ENCODE results near the gene CFAP74. TPM values are rescaled to one million over a fixed set of nuclear protein-coding genes. Genes with fewer than 3 reads are reported as not detected.

CFAP74 gene
- total RNA-seq, 4 donors from 2014 or later, result not detected

DNA sequence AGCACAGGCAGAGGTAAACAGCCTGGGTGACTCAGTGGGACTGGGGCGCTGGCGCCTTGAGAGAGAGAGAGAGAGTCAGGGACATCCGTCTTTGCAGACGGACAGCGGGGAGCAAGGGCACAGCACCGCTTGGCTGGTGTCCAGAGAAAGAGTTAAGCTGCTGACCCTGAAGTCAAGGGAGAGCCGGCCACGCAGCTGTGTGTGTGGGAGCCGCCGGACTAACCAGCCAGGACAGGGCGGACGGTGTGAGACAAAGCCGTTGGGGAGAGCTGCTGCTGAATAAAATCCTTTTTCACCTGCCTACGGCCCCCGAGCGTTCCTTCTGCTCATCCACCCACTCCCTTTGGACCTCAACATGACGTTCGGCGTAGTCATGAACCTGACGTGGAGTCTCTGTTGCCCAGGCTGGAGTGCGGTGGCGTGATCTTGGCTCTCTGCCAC lies 14.5 kb downstream of the CFAP74 start:
- no peaks in the 10 kb centered on the region for H3K36me3 ChIP-seq
- TF ChIP-seq, protein P1, sequence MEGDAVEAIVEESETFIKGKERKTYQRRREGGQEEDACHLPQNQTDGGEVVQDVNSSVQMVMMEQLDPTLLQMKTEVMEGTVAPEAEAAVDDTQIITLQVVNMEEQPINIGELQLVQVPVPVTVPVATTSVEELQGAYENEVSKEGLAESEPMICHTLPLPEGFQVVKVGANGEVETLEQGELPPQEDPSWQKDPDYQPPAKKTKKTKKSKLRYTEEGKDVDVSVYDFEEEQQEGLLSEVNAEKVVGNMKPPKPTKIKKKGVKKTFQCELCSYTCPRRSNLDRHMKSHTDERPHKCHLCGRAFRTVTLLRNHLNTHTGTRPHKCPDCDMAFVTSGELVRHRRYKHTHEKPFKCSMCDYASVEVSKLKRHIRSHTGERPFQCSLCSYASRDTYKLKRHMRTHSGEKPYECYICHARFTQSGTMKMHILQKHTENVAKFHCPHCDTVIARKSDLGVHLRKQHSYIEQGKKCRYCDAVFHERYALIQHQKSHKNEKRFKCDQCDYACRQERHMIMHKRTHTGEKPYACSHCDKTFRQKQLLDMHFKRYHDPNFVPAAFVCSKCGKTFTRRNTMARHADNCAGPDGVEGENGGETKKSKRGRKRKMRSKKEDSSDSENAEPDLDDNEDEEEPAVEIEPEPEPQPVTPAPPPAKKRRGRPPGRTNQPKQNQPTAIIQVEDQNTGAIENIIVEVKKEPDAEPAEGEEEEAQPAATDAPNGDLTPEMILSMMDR (IDR thresholded peaks at IDR 0.05), result no peak
- TF ChIP-seq EP300 (IDR thresholded peaks at IDR 0.05; ENCODE audit: low read depth) (no peak), POLR2A (IDR thresholded peaks at IDR 0.05) (no peak), POLR2AphosphoS5 (IDR thresholded peaks at IDR 0.05) (no peak)
- no peak for DNase-seq
- peak overlapping the region in 2 of 4 donors; percentile 47 to 51 for H3K27ac ChIP-seq
- H3K4me1 ChIP-seq, result no peaks in the 10 kb centered on the region
- H3K4me3 ChIP-seq, result no peak overlapping the region
- WGBS, 2 donors (ENCODE audit: low coverage in 1 of 2), result 61 to 70% methylated on average over 3 to 22 of the region's 22 CpGs
- H3K27me3 ChIP-seq, result peaks cover 30% of the 10 kb centered on the region
- in situ Hi-C loops (cut with MboI; ENCODE audit: low pct_ligation_motif_present in 1 of 4, low pct_unique_long_range_greater_than_20kb in 1 of 4, low sequenced_read_pairs in 3 of 4) (no loop called here), intact Hi-C loops (cut with DNase I; ENCODE audit: low total_unique reads) (no loop called here)
- H3K9me3 ChIP-seq, result no peaks in the 10 kb centered on the region

DNA sequence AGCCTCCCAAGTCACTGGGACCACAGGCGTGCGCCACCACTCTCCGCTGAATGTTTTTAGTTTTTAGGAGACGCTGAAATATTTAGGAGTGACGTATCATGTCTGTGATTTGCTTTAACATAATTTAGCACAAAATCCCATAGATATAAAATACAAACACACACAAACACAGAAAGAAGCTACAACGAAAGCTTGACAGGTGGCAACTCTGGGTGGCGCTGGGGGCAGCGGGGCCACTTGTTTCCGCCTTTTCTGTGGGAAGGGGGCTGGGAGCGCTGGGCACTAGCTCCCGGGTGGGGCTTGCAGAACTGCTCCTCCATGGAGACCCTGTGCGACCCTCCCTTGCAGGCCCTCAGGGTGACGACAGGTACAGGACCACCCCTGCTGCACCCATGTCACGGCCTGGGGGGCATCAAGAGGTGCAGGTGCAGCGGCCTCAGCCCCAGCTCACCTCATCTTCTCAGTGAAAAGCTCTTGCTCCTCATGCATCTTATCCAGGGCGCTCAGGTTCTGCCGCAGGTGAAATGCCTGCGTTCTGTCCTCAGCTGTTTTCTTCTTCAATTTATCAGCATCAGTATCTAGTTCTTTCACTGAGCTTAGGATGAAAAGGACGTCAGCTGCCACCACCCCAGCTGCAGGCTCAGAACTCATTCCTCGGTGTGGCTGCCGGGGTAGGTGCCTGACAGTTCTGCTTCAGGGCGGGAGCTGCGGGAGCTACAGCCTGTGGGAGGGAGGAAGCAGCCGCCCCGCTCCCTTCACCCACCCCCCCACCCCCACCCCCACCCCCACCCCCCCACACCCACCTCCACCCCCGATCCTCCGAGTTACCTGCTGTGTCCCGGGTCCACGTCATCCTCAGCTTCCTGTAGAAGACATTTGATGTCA lies 15.3 kb downstream of the CFAP74 start:
- Histone ChIP-seq H3K4me1 (no peaks in the 10 kb centered on the region), H3K27ac (no peak overlapping the region), H3K4me3 (no peak overlapping the region), H3K36me3 (no peaks in the 10 kb centered on the region), H3K27me3 (peaks cover 26% of the 10 kb centered on the region), H3K9me3 (no peaks in the 10 kb centered on the region)
- intact Hi-C loops (cut with DNase I; ENCODE audit: low total_unique reads), result no loop called here
- in situ Hi-C loops (cut with MboI; ENCODE audit: low pct_ligation_motif_present in 1 of 4, low pct_unique_long_range_greater_than_20kb in 1 of 4, low sequenced_read_pairs in 3 of 4), result no loop called here
- no peak for DNase-seq
- TF ChIP-seq POLR2A (IDR thresholded peaks at IDR 0.05), result no peak
- no peak for TF ChIP-seq EP300 (IDR thresholded peaks at IDR 0.05; ENCODE audit: low read depth)
- no peak for TF ChIP-seq POLR2AphosphoS5 (IDR thresholded peaks at IDR 0.05)
- TF ChIP-seq, protein P1 (IDR thresholded peaks at IDR 0.05), result no peak
- WGBS, 2 donors (ENCODE audit: low coverage in 1 of 2), result 60 to 93% methylated on average over 6 to 27 of the region's 29 CpGs

DNA sequence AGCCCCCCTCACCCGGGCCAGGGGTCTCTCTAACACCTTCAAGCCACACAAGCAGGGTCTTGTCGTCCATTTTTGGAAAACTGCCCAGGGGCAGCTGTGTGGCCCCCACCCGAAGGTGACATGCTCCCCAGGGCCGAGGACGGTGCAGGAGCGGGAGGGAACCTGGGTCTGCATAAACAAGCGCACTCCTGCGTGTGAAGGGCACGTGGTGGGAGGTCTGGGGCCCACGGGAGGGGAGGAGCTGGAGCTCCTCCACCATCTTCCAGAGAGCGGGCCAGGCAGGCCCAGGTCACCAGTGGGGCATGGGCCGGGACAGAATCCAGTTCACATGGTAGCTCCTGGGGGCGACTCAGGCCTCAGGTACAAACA lies 16.5 kb downstream of the CFAP74 start:
- intact Hi-C loops (cut with DNase I; ENCODE audit: low total_unique reads), result no loop called here
- 78% methylated on average over 6 of the region's 13 CpGs; no CpG with 5 or more reads in 1 of the 2 donors for WGBS, 2 donors (ENCODE audit: low coverage in 1 of 2)
- TF ChIP-seq EP300 (IDR thresholded peaks at IDR 0.05; ENCODE audit: low read depth), result no peak
- no peak for TF ChIP-seq POLR2A (IDR thresholded peaks at IDR 0.05)
- TF ChIP-seq, protein P1 (IDR thresholded peaks at IDR 0.05), result no peak
- TF ChIP-seq POLR2AphosphoS5 (IDR thresholded peaks at IDR 0.05), result no peak
- H3K9me3 ChIP-seq, result no peaks in the 10 kb centered on the region
- no peaks in the 10 kb centered on the region for H3K4me1 ChIP-seq
- H3K36me3 ChIP-seq, result no peaks in the 10 kb centered on the region
- DNase-seq, result no peak
- no peak overlapping the region for H3K4me3 ChIP-seq
- peaks cover 26% of the 10 kb centered on the region for H3K27me3 ChIP-seq
- in situ Hi-C loops (cut with MboI; ENCODE audit: low pct_ligation_motif_present in 1 of 4, low pct_unique_long_range_greater_than_20kb in 1 of 4, low sequenced_read_pairs in 3 of 4), result no loop called here
- no peak overlapping the region for H3K27ac ChIP-seq

DNA sequence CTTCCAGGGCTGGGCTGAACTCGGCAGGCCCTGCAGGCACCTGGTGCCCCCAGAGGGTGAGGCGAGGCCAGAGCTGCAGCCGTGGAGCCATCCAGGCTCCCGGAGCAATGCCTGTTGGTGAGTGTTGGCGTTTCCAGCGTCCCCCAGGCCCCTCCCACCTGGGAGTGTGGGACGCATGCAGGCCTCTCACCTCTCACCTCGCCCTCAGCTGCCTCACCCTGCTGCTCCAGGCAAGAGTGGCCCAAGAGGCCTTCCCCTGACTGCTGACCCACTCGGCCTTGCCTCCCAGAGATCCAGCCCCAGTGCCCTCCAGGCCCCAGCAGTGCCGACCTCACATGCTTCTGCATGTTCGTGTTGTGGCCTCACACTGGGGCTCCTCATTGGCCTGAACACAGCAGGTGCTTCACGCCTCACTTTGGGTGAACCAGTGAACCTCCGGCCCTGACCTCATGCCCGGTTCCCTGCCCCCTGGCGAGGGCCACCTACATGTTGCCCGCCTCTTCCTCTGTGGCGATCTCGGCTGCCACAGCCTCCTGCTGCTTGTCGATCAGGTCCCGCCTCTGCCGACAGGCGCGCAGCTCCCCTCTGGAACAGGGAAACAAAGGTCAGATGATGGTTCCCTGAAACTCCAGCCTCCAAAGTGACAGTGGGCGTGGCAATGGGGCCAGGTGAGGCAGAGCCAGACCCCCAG lies 17.0 kb downstream of the CFAP74 start:
- no peak for DNase-seq
- WGBS, 2 donors (ENCODE audit: low coverage in 1 of 2), result 76% methylated on average over 23 of the region's 24 CpGs; no CpG with 5 or more reads in 1 of the 2 donors
- no peaks in the 10 kb centered on the region for H3K9me3 ChIP-seq
- in situ Hi-C loops (cut with MboI; ENCODE audit: low pct_ligation_motif_present in 1 of 4, low pct_unique_long_range_greater_than_20kb in 1 of 4, low sequenced_read_pairs in 3 of 4), result no loop called here
- H3K27me3 ChIP-seq, result peaks cover 26% of the 10 kb centered on the region
- no peak for TF ChIP-seq POLR2A (IDR thresholded peaks at IDR 0.05)
- TF ChIP-seq, protein P1 (IDR thresholded peaks at IDR 0.05), result no peak
- H3K27ac ChIP-seq, result no peak overlapping the region
- intact Hi-C loops (cut with DNase I; ENCODE audit: low total_unique reads), result no loop called here
- H3K4me1 ChIP-seq, result no peaks in the 10 kb centered on the region
- no peak overlapping the region for H3K4me3 ChIP-seq
- no peaks in the 10 kb centered on the region for H3K36me3 ChIP-seq

All from transverse colon (tissue), 4 donors.